ENCODE measurements around the gene LDLRAD4.

- no peak for TF ChIP-seq PCBP2 (IDR thresholded peaks at IDR 0.05; ENCODE audit: low read depth, low read length, poor library complexity, severe bottlenecking)
- no peak for TF ChIP-seq POLR2A (conservative IDR thresholded peaks at IDR 0.05)
- TF ChIP-seq ERF (CRISPR knock-in tag; IDR thresholded peaks at IDR 0.05): no peak
- no peak for TF ChIP-seq CBX1 (IDR thresholded peaks at IDR 0.05; ENCODE audit: low read depth)
- no peak for TF ChIP-seq NFRKB (IDR thresholded peaks at IDR 0.05; ENCODE audit: low read depth)
- TF ChIP-seq POLR2AphosphoS5 (IDR thresholded peaks at IDR 0.05; ENCODE audit: control insufficient read depth, insufficient read depth, low read depth, low read length): no peak
- no peak for TF ChIP-seq ESRRB (CRISPR knock-in tag; IDR thresholded peaks at IDR 0.05; ENCODE audit: borderline replicate concordance)
- TF ChIP-seq CTCF (IDR thresholded peaks at IDR 0.05 in 2 of 3, conservative IDR thresholded peaks at IDR 0.05 in 1 of 3; ENCODE audit: insufficient read depth in 2 of 3, low read depth in 1 of 3, low read length in 3 of 3): no peak
- no peak for TF ChIP-seq LARP7 (IDR thresholded peaks at IDR 0.05)
These were observed 435.3 kb downstream of the LDLRAD4 start for GRCh38 chr18:13653746-13654433.

Measured in K562 (cell line).